ENCODE results near the gene ECT2L.

GRCh38 chr6:138909975-138910374, 114.1 kb downstream of the ECT2L start:
- TF ChIP-seq POLR2A (IDR thresholded peaks at IDR 0.05) (no peak), CTCF (IDR thresholded peaks at IDR 0.05) (no peak), POLR2AphosphoS5 (IDR thresholded peaks at IDR 0.05) (no peak)

Data from suprapubic skin (tissue), 4 donors.